ENCODE data around the gene MSLN. TPM values are rescaled to one million over a fixed set of nuclear protein-coding genes. Genes with fewer than 3 reads are reported as not detected.

The MSLN gene
- total and polyA plus RNA-seq, 2 of the 13 experiments (the other 11 are each of a cell fraction or from before 2014, with no cell fraction given) = 2.0 to 2.3 TPM

DNA sequence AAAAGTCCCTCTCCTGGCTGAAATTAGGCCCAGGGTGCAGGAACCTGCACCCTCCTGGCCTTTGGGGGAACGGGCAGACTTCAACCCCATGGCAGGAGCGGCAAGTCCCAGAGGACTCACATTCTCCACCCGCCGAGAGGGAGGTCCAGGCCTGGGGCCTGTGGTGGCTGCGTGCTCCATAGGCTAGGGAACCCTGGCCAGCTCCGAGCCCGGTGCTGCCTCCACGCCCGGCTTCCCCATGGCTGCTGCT is 34.4 kb upstream of the MSLN start:
- Histone ChIP-seq H3K9me3 (ENCODE audit: low read length) (no peaks in the 10 kb centered on the region), H3K4me3 (replicated peaks in 1 of 3; ENCODE audit: insufficient read depth in 1 of 3, low read depth in 2 of 3, low read length in 3 of 3) (peak overlapping the region in 1 of 3 experiments; percentile 82; a peak in 1 of 6 replicates), H2AFZ (ENCODE audit: low read length) (no peak overlapping the region), H3K9ac (ENCODE audit: insufficient read depth, low read depth, low read length) (no peak overlapping the region), H3K4me1 (ENCODE audit: insufficient read depth, low read length) (peaks cover 19% of the 10 kb centered on the region), H3K36me3 (replicated peaks in 1 of 2; ENCODE audit: control insufficient read depth in 1 of 2, insufficient read depth in 2 of 2, low read length in 2 of 2) (no peaks in the 10 kb centered on the region), H3K27me3 (ENCODE audit: control insufficient read depth in 1 of 2, insufficient read depth in 2 of 2, low read length in 2 of 2) (peaks cover 0 to 3% of the 10 kb centered on the region in 2 experiments; a peak in 1 of 5 replicates), H4K20me1 (ENCODE audit: insufficient read depth, low read length) (no peaks in the 10 kb centered on the region), H3K4me2 (ENCODE audit: low read depth, low read length) (peak overlapping the region; percentile 94), H3K79me2 (ENCODE audit: insufficient read depth, low read length) (no peaks in the 10 kb centered on the region), H3K27ac (ENCODE audit: extremely low read length, insufficient read depth, low read length) (no peak overlapping the region)
- ChIA-PET POLR2A (interaction anchor here (1.2 to 2.6 kb wide), 3 partner anchors 10 to 35 kb away, joined by 3 to 14 read pairs (median 7); partner anchors contain the start of genes CIAO3 and MSLN), CTCF (ENCODE audit: low intra/inter-chr PET ratio, low total read pairs) (no interaction called here)
- TF ChIP-seq, protein P1, sequence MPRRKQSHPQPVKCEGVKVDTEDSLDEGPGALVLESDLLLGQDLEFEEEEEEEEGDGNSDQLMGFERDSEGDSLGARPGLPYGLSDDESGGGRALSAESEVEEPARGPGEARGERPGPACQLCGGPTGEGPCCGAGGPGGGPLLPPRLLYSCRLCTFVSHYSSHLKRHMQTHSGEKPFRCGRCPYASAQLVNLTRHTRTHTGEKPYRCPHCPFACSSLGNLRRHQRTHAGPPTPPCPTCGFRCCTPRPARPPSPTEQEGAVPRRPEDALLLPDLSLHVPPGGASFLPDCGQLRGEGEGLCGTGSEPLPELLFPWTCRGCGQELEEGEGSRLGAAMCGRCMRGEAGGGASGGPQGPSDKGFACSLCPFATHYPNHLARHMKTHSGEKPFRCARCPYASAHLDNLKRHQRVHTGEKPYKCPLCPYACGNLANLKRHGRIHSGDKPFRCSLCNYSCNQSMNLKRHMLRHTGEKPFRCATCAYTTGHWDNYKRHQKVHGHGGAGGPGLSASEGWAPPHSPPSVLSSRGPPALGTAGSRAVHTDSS (CRISPR knock-in tag; conservative IDR thresholded peaks at IDR 0.05) = no peak
- TF ChIP-seq, protein P2, sequence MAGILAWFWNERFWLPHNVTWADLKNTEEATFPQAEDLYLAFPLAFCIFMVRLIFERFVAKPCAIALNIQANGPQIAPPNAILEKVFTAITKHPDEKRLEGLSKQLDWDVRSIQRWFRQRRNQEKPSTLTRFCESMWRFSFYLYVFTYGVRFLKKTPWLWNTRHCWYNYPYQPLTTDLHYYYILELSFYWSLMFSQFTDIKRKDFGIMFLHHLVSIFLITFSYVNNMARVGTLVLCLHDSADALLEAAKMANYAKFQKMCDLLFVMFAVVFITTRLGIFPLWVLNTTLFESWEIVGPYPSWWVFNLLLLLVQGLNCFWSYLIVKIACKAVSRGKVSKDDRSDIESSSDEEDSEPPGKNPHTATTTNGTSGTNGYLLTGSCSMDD (CRISPR knock-in tag; IDR thresholded peaks at IDR 0.05) = no peak
- TF ChIP-seq AGO1 (IDR thresholded peaks at IDR 0.05; ENCODE audit: low read depth, low read length, poor library complexity, severe bottlenecking) (peak; percentile 62), ZNF619 (CRISPR knock-in tag; IDR thresholded peaks at IDR 0.05) (no peak), NFRKB (IDR thresholded peaks at IDR 0.05) (no peak)
- intact Hi-C loops (cut with micrococcal nuclease; ENCODE audit: unreplicated experiment) (no loop called here), in situ Hi-C loops (cut with HindIII; ENCODE audit: extremely low pct_ligation_motif_present, low pct_unique_long_range_greater_than_20kb) (no loop called here)
- peak; percentile 6 for ATAC-seq
- FAIRE-seq = no peak
- BruUV-seq (replicated peaks) = no TSS peak
- no peak for DNase-seq (ENCODE audit: low spot score)
- WGBS (ENCODE audit: low lambda C conversion rate) = 5% methylated on average over 4 of the region's 9 CpGs

All from HepG2 (cell line).